ENCODE measurements around the gene GALT. TPM values are rescaled to one million over a fixed set of nuclear protein-coding genes. Genes with fewer than 3 reads are reported as not detected.

GALT gene
- 21.3 TPM for total RNA-seq
- long read RNA-seq, transcript GALT-201 (11 exons, 1,768 nt), result major isoform, 19 of 65 reads
- long read RNA-seq, partial matches to known transcripts, result 12 of 65 reads
- long read RNA-seq, other reads (novel, unspliced or antisense), result 34 of 65 reads

GRCh38 chr9:34646211-34647083 lies at the start of gene GALT:
GALT (plus strand) TSS chr9:34646675; CDS start chr9:34646705, 30 bp downstream.
- DNase-seq (ENCODE audit: low spot score), result peak; percentile 99

GRCh38 chr9:34599546-34599945 lies 46.9 kb upstream of the GALT start:
- no peak for DNase-seq (ENCODE audit: low spot score)

GRCh38 chr9:34600908-34601307 lies 45.6 kb upstream of the GALT start:
- DNase-seq (ENCODE audit: low spot score), result no peak

GRCh38 chr9:34601937-34602573 lies 44.4 kb upstream of the GALT start:
- no peak for DNase-seq (ENCODE audit: low spot score)

- no peak for DNase-seq (ENCODE audit: low spot score)
These were observed 42.8 kb upstream of the GALT start for GRCh38 chr9:34603610-34604231.

GRCh38 chr9:34606190-34606589 lies 40.3 kb upstream of the GALT start:
- DNase-seq (ENCODE audit: low spot score), result no peak

- DNase-seq (ENCODE audit: low spot score), result no peak
These were observed 39.6 kb upstream of the GALT start for GRCh38 chr9:34606905-34607304.

- DNase-seq (ENCODE audit: low spot score), result no peak
These were observed 39.1 kb upstream of the GALT start for GRCh38 chr9:34607331-34607730.

GRCh38 chr9:34610434-34611206 lies 35.9 kb upstream of the GALT start:
- DNase-seq (ENCODE audit: low spot score), result no peak

- no peak for DNase-seq (ENCODE audit: low spot score)
These were observed 35.1 kb upstream of the GALT start for GRCh38 chr9:34611251-34611810.

GRCh38 chr9:34611811-34612787 lies 34.4 kb upstream of the GALT start, which contains the start of gene RPP25L:
RPP25L (minus strand) TSS chr9:34612097; CDS start chr9:34611296, 801 bp downstream.
- DNase-seq (ENCODE audit: low spot score), result no peak

- no peak for DNase-seq (ENCODE audit: low spot score)
These were observed 33.6 kb upstream of the GALT start for GRCh38 chr9:34612788-34613390.

- no peak for DNase-seq (ENCODE audit: low spot score)
These were observed 31.3 kb upstream of the GALT start for GRCh38 chr9:34615132-34615531.

GRCh38 chr9:34620061-34620994 lies 26.1 kb upstream of the GALT start, which contains the start of gene DCTN3:
DCTN3 (minus strand) TSS chr9:34620495; CDS start chr9:34620464, 31 bp downstream.
- DNase-seq (ENCODE audit: low spot score), result peak; percentile 95

- no peak for DNase-seq (ENCODE audit: low spot score)
These were observed 22.9 kb upstream of the GALT start for GRCh38 chr9:34623374-34624235.

GRCh38 chr9:34624475-34625185 lies 21.8 kb upstream of the GALT start:
- DNase-seq (ENCODE audit: low spot score), result no peak

All from mesenteric fat pad (tissue), 1 donor.